ENCODE data around the gene OVOL2. TPM values are rescaled to one million over a fixed set of nuclear protein-coding genes. Genes with fewer than 3 reads are reported as not detected.
"Not testable (repeated sequence)": the region's sequence is repeated elsewhere in the genome, so short reads cannot be mapped to it uniquely, and the experiment has no call there.

The OVOL2 gene
- not detected for total RNA-seq

DNA sequence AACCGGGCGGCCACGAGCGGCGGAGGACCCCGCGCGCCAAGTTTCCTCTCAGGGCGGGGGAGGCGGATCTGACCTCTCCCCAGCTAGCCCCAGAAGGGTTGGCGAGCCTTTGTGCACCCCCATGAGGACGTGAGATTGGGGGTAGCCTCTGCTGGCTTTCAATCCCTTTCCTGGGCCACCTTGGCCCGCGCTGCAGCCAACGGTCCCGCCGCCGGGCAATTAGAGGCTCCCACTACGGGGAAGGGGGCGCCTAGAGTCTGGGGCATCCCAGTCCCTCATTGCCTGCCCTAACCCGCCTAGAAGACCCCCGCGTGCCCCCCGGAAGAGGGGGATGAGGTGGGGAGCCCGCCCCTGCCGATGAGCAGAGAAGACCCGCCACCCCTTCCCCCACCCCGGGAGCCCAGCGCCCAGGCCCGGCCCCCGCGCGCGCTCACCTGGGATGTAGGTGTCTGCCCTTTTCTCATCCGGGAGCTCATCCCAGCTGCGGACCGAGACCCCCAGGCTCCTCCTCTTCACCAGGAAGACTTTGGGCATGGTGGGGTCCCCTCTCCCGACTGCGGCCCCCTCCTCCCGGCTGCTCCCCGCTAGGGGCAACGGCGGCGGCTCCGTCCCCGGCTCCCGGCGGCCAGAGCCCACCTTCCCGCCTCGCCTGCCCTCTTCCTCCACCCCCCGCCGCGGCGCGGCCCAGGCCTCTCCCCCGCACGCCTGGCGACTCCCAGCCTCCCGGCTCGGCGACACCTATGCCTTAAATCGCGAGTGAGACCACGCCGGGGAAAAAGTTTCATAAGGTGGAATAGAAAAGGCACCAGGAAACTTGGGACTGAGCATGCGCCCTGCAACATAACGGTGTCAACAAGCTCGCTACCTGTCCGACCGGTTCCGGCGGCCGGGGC lies at the start of gene OVOL2:
Gene OVOL2, minus strand, starts transcription at position 816 of the 893 bp plus-strand sequence. Its CDS starts 282 bp downstream, at position 534.
- TF ChIP-seq, protein P1, sequence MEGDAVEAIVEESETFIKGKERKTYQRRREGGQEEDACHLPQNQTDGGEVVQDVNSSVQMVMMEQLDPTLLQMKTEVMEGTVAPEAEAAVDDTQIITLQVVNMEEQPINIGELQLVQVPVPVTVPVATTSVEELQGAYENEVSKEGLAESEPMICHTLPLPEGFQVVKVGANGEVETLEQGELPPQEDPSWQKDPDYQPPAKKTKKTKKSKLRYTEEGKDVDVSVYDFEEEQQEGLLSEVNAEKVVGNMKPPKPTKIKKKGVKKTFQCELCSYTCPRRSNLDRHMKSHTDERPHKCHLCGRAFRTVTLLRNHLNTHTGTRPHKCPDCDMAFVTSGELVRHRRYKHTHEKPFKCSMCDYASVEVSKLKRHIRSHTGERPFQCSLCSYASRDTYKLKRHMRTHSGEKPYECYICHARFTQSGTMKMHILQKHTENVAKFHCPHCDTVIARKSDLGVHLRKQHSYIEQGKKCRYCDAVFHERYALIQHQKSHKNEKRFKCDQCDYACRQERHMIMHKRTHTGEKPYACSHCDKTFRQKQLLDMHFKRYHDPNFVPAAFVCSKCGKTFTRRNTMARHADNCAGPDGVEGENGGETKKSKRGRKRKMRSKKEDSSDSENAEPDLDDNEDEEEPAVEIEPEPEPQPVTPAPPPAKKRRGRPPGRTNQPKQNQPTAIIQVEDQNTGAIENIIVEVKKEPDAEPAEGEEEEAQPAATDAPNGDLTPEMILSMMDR (IDR thresholded peaks at IDR 0.05): no peak
- POLR2A ChIA-PET: interaction anchor here (1.0 kb wide), 1 partner anchor 80 kb away, joined by 3 read pairs; no protein-coding TSS in a partner anchor
- Mint-ChIP-seq H3K27ac (no peak within 1 kb of the TSS), H3K4me3 (peak within 1 kb of the TSS; percentile 26), H3K36me3 (ENCODE audit: low read depth) (no peaks in the 10 kb centered on the region), H3K4me1 (ENCODE audit: low read depth) (peaks cover 6% of the 10 kb centered on the region), H3K9me3 (no peaks in the 10 kb centered on the region), H3K27me3 (peaks cover 59% of the 10 kb centered on the region)
- intact Hi-C loops (cut with micrococcal nuclease): no loop called here
- CTCF ChIA-PET: no interaction called here
- DNase-seq (no peak), ATAC-seq (no peak)

GRCh38 chr20:18103497-18103896 lies 45.8 kb upstream of the OVOL2 start:
- H3K4me1 Mint-ChIP-seq (ENCODE audit: low read depth): no peaks in the 10 kb centered on the region
- H3K27me3 Mint-ChIP-seq: peaks cover 12% of the 10 kb centered on the region
- POLR2A ChIA-PET: no interaction called here
- intact Hi-C loops (cut with micrococcal nuclease): no loop called here
- H3K4me3 Mint-ChIP-seq: no peak overlapping the region
- H3K9me3 Mint-ChIP-seq: no peaks in the 10 kb centered on the region
- ATAC-seq: no peak
- no peak for DNase-seq
- no peaks in the 10 kb centered on the region for H3K36me3 Mint-ChIP-seq (ENCODE audit: low read depth)
- no peak overlapping the region for H3K27ac Mint-ChIP-seq
- CTCF ChIA-PET: no interaction called here
- TF ChIP-seq, protein P1 (IDR thresholded peaks at IDR 0.05): no peak

DNA sequence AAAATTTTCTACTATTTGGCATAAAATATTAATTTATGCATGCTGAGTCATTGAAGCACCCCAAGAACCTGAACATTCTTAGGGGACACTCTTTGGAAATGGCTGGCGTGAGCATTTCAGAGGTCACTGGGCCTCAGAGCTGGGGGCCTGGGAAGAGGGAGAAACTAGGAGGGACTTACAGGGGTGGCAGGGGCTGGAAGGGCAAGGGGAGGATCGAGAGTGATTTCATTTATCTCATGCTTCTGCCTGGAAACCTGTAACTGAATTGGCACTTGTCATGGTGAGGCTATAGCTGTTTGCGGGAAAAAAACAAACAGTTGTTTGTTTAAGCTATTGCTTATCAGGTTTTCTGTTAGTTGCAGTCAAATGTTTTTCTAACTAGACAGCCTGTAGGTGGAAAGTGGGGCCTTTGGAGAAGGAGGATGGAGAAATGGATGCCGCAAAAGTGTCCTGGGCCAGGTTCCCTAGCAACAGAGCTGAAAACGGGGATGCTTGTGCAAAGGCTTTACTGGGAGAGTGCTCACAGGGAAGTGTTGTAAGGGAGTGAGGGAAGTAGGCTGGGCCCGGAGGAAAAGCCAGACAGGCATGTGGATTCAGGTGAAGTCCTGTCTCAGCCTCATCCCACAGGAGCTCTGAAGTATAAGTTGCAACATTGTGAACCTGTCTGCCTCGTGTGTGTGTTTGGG lies 43.6 kb upstream of the OVOL2 start:
- H3K36me3 Mint-ChIP-seq (ENCODE audit: low read depth): no peaks in the 10 kb centered on the region
- DNase-seq: no peak
- intact Hi-C loops (cut with micrococcal nuclease): no loop called here
- no peak overlapping the region for H3K4me3 Mint-ChIP-seq
- peaks cover 14% of the 10 kb centered on the region for H3K27me3 Mint-ChIP-seq
- H3K27ac Mint-ChIP-seq: no peak overlapping the region
- CTCF ChIA-PET: no interaction called here
- no peaks in the 10 kb centered on the region for H3K9me3 Mint-ChIP-seq
- POLR2A ChIA-PET: no interaction called here
- ATAC-seq: no peak
- TF ChIP-seq, protein P1 (IDR thresholded peaks at IDR 0.05): no peak
- no peaks in the 10 kb centered on the region for H3K4me1 Mint-ChIP-seq (ENCODE audit: low read depth)

DNA sequence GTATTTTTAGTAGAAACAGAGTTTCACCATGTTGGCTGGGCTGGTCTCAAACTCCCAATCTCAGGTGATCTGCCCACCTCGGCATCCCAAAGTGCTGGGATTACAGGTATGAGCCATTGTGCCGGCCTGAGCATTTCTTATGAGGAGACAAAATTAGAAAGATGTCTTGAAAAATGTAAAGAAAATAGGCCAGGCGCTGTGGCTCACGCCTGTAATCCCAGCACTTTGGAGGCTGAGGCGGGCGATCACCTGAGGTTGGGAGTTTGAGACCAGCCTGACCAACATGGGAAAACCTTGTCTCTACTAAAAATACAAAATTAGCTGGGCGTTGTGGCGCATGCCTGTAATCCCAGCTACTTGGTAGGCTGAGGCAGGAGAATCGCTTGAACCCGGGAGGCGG lies 42.9 kb upstream of the OVOL2 start:
- DNase-seq; H3K36me3 Mint-ChIP-seq (ENCODE audit: low read depth); H3K27ac Mint-ChIP-seq; H3K9me3 Mint-ChIP-seq; H3K4me1 Mint-ChIP-seq (ENCODE audit: low read depth); CTCF ChIA-PET; intact Hi-C loops (cut with micrococcal nuclease); POLR2A ChIA-PET; ATAC-seq; H3K4me3 Mint-ChIP-seq: not testable (repeated sequence)
- H3K27me3 Mint-ChIP-seq: peaks cover 14% of the 10 kb centered on the region

GRCh38 chr20:18094191-18094590 lies 36.5 kb upstream of the OVOL2 start:
- H3K9me3 Mint-ChIP-seq: no peaks in the 10 kb centered on the region
- H3K4me3 Mint-ChIP-seq: no peak overlapping the region
- H3K27me3 Mint-ChIP-seq: peaks cover 4% of the 10 kb centered on the region
- H3K4me1 Mint-ChIP-seq (ENCODE audit: low read depth): no peaks in the 10 kb centered on the region
- intact Hi-C loops (cut with micrococcal nuclease): no loop called here
- no peak overlapping the region for H3K27ac Mint-ChIP-seq
- ATAC-seq: no peak
- no peak for DNase-seq
- TF ChIP-seq, protein P1 (IDR thresholded peaks at IDR 0.05): no peak
- POLR2A ChIA-PET: no interaction called here
- CTCF ChIA-PET: no interaction called here
- no peaks in the 10 kb centered on the region for H3K36me3 Mint-ChIP-seq (ENCODE audit: low read depth)
